ENCODE results near the gene ATN1. TPM values are rescaled to one million over a fixed set of nuclear protein-coding genes. Genes with fewer than 3 reads are reported as not detected.

The ATN1 gene
- total and polyA plus RNA-seq, 2 of the 8 experiments (the other 6 are each of a cell fraction or from before 2014, with no cell fraction given): 20.6 to 73.4 TPM

DNA sequence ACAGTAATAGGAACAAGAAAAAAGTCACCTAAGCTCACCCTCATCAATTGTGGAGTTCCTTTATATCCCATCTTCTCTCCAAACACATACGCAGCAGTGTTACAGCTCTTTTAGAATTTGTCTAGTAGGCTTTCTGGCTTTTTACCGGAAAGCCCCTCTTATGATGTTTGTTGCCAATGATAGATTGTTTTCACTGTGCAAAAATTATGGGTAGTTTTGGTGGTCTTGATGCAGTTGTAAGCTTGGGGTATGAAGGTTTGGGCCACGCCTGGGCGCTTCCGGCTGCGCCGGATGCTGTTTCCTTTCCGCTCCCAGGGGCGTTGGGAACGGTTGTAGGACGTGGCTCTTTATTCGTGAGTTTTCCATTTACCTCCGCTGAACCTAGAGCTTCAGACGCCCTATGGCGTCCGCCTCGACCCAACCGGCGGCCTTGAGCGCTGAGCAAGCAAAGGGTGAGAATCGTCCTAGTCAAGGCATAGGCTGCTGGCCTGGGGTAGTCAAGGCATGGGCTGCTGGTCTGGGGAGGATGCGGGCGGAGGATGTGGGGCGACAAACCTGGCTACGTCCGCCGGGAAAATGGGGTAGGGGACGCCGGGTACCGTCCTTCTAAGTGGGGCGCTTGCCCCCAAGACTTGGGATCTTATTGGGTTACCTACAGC lies 16.1 kb downstream of the ATN1 start, which contains the start of the genes C12orf57 and RNU7-1 (continued):
- no peak for TF ChIP-seq NANOG (IDR thresholded peaks at IDR 0.05; ENCODE audit: insufficient read depth, low read depth, low read length, poor library complexity, severe bottlenecking)

Measured in H1 (cell line).